Measurements from ENCODE around the gene TMEM218.

TMEM218 gene

DNA sequence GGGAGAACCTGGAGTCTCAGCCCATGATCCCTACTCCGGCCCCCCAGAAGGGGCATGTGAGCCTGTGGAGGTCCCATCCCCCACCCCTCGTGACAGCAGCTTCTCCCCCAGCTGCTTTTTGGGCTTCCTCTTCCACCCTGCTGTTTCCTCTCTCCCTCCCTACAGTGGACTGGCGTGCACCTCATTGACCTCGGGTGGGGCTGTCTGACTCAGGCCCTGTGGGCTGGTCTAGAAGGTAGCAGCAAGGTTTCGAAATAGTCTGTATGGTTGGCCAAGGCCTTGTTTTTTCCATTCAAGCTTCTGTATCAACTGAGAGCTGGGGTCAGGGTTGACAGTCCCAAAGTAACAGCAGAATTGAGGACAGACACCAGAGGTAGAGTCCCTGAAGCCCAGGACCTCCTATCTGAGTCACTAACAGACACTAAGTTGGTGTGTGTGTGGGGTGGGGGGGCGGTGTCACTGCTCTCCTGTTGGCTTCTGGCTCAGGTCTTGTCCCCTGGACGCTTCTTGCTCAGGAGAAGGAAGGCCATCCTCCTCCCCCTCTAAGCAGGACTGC lies 40.6 kb downstream of the TMEM218 start:
- peak overlapping the region; percentile 61 for H3K9ac ChIP-seq (ENCODE audit: low read depth, low read length, poor library complexity, severe bottlenecking)
- H3F3A ChIP-seq (ENCODE audit: low read depth), result no peaks in the 10 kb centered on the region
- no peaks in the 10 kb centered on the region for H3K9me2 ChIP-seq (replicated peaks; ENCODE audit: low read depth, low read length)
- H3K4me1 ChIP-seq (ENCODE audit: insufficient read depth, low read length, poor library complexity, severe bottlenecking), result peaks cover 29% of the 10 kb centered on the region
- H3K4me2 ChIP-seq (ENCODE audit: low read depth, low read length, poor library complexity, severe bottlenecking), result peak overlapping the region; percentile 65
- no peaks in the 10 kb centered on the region for H4K20me1 ChIP-seq (ENCODE audit: insufficient read depth, low read length, poor library complexity, severe bottlenecking)
- no peaks in the 10 kb centered on the region for H3K36me3 ChIP-seq (ENCODE audit: insufficient read depth, low read length)
- H3K4me3 ChIP-seq (ENCODE audit: low read length, poor library complexity, severe bottlenecking), result peak overlapping the region; percentile 38
- peak overlapping the region; percentile 71 for H2AFZ ChIP-seq (ENCODE audit: low read length)
- no peaks in the 10 kb centered on the region for H3K9me3 ChIP-seq (ENCODE audit: insufficient read depth, low read depth, low read length)
- no peaks in the 10 kb centered on the region for H3K27me3 ChIP-seq (ENCODE audit: insufficient read depth, low read length, poor library complexity, severe bottlenecking)
- no peak for TF ChIP-seq EZH2phosphoT487 (IDR thresholded peaks at IDR 0.05; ENCODE audit: borderline replicate concordance)
- TF ChIP-seq, protein P1, sequence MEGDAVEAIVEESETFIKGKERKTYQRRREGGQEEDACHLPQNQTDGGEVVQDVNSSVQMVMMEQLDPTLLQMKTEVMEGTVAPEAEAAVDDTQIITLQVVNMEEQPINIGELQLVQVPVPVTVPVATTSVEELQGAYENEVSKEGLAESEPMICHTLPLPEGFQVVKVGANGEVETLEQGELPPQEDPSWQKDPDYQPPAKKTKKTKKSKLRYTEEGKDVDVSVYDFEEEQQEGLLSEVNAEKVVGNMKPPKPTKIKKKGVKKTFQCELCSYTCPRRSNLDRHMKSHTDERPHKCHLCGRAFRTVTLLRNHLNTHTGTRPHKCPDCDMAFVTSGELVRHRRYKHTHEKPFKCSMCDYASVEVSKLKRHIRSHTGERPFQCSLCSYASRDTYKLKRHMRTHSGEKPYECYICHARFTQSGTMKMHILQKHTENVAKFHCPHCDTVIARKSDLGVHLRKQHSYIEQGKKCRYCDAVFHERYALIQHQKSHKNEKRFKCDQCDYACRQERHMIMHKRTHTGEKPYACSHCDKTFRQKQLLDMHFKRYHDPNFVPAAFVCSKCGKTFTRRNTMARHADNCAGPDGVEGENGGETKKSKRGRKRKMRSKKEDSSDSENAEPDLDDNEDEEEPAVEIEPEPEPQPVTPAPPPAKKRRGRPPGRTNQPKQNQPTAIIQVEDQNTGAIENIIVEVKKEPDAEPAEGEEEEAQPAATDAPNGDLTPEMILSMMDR (conservative IDR thresholded peaks at IDR 0.05; ENCODE audit: low read length), result no peak
- no peaks in the 10 kb centered on the region for H3K79me2 ChIP-seq (ENCODE audit: insufficient read depth, low read length)

DNA sequence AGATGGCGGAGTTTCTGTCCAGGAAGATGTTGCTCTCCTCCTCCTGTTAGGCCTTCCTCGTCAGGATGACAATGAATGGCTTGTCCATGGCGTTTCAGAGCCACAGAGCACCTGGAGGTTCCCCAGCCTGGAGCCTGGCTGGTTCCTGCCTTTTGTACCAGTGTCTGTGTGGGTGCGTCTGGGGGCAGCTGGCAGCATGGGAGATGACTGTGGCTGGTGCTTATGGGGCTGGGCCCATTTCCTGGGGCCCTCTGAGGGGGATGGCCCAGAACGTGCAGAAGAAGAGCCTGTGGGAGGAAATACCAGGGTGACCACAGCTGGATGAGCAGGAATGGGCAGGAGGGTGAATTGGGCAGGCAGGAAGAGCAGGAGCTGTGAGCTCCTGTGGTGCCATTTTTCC lies 41.6 kb downstream of the TMEM218 start:
- no peaks in the 10 kb centered on the region for H3K79me2 ChIP-seq (ENCODE audit: insufficient read depth, low read length)
- H3K4me1 ChIP-seq (ENCODE audit: insufficient read depth, low read length, poor library complexity, severe bottlenecking), result peaks cover 29% of the 10 kb centered on the region
- H3K36me3 ChIP-seq (ENCODE audit: insufficient read depth, low read length), result no peaks in the 10 kb centered on the region
- no peaks in the 10 kb centered on the region for H3K27me3 ChIP-seq (ENCODE audit: insufficient read depth, low read length, poor library complexity, severe bottlenecking)
- peak overlapping the region; percentile 65 for H3K4me2 ChIP-seq (ENCODE audit: low read depth, low read length, poor library complexity, severe bottlenecking)
- no peak overlapping the region for H2AFZ ChIP-seq (ENCODE audit: low read length)
- H3K4me3 ChIP-seq (ENCODE audit: low read length, poor library complexity, severe bottlenecking), result no peak overlapping the region
- peak overlapping the region; percentile 61 for H3K9ac ChIP-seq (ENCODE audit: low read depth, low read length, poor library complexity, severe bottlenecking)
- TF ChIP-seq, protein P1 (conservative IDR thresholded peaks at IDR 0.05; ENCODE audit: low read length), result no peak
- no peak for TF ChIP-seq EZH2phosphoT487 (IDR thresholded peaks at IDR 0.05; ENCODE audit: borderline replicate concordance)
- H4K20me1 ChIP-seq (ENCODE audit: insufficient read depth, low read length, poor library complexity, severe bottlenecking), result no peaks in the 10 kb centered on the region
- H3K9me3 ChIP-seq (ENCODE audit: insufficient read depth, low read depth, low read length), result no peaks in the 10 kb centered on the region
- no peaks in the 10 kb centered on the region for H3K9me2 ChIP-seq (replicated peaks; ENCODE audit: low read depth, low read length)
- H3F3A ChIP-seq (ENCODE audit: low read depth), result no peaks in the 10 kb centered on the region

DNA sequence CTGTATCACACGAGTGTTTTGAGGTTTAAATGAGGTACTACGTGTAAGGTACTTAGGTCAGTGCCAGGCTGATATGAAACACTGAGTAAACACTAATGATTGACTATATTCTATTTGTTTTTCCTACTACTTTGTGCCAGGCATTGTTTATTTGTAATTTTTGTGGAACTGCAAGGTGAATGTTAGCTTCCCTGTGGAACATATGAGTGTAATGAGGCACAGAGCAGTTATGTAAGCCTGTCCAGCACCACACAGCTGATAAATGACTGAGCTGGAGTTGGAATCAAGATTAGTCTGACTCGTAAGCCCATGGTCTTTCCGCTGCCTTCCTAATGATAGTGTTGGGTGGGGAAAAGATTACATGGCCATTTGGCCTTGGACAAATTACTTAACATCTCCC lies 42.4 kb downstream of the TMEM218 start:
- no peaks in the 10 kb centered on the region for H3F3A ChIP-seq (ENCODE audit: low read depth)
- H3K4me3 ChIP-seq (ENCODE audit: low read length, poor library complexity, severe bottlenecking), result no peak overlapping the region
- no peaks in the 10 kb centered on the region for H3K9me3 ChIP-seq (ENCODE audit: insufficient read depth, low read depth, low read length)
- H3K27me3 ChIP-seq (ENCODE audit: insufficient read depth, low read length, poor library complexity, severe bottlenecking), result no peaks in the 10 kb centered on the region
- no peak overlapping the region for H2AFZ ChIP-seq (ENCODE audit: low read length)
- H3K4me1 ChIP-seq (ENCODE audit: insufficient read depth, low read length, poor library complexity, severe bottlenecking), result peaks cover 29% of the 10 kb centered on the region
- H3K4me2 ChIP-seq (ENCODE audit: low read depth, low read length, poor library complexity, severe bottlenecking), result no peak overlapping the region
- TF ChIP-seq EZH2phosphoT487 (IDR thresholded peaks at IDR 0.05; ENCODE audit: borderline replicate concordance), result no peak
- TF ChIP-seq, protein P1 (conservative IDR thresholded peaks at IDR 0.05; ENCODE audit: low read length), result no peak
- H3K9ac ChIP-seq (ENCODE audit: low read depth, low read length, poor library complexity, severe bottlenecking), result no peak overlapping the region
- H3K9me2 ChIP-seq (replicated peaks; ENCODE audit: low read depth, low read length), result no peaks in the 10 kb centered on the region
- H3K36me3 ChIP-seq (ENCODE audit: insufficient read depth, low read length), result no peaks in the 10 kb centered on the region
- H3K79me2 ChIP-seq (ENCODE audit: insufficient read depth, low read length), result no peaks in the 10 kb centered on the region
- no peaks in the 10 kb centered on the region for H4K20me1 ChIP-seq (ENCODE audit: insufficient read depth, low read length, poor library complexity, severe bottlenecking)

Data from Loucy (cell line).